Measurements from ENCODE around the gene IL17D. TPM values are rescaled to one million over a fixed set of nuclear protein-coding genes. Genes with fewer than 3 reads are reported as not detected.

Gene IL17D
- total and polyA plus RNA-seq, 2 experiments from 2014 or later: 1.6 to 2.3 TPM

DNA sequence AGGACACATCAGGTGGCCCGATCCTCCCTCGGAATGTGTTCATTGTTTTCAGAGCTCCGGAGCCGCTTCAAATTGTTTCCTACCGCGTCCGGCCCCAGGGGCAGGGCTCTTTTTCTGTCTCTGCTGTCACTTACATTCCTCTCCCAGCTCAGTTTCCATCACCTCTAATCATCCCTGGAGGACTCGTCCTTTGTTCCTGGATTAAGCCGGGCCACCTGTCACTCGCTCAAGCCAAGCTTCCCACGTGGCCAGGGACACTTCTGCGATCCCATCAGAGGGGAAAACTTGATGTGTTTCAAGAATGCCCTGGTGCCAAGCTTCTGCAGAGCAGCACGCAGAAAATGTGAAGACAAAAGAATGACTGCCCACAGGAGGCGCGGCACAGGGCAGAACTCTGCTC lies 13.5 kb downstream of the IL17D start:
- no peaks in the 10 kb centered on the region for H4K20me1 ChIP-seq (replicated peaks; ENCODE audit: insufficient read depth)
- Mint-ChIP-seq H3K27me3 (ENCODE audit: insufficient read depth, low read depth, poor library complexity) (peaks cover 12% of the 10 kb centered on the region), H3K9me3 (no peaks in the 10 kb centered on the region), H3K4me1 (peaks cover 15% of the 10 kb centered on the region; the same call in 2 of the 3 replicates), H3K4me3 (no peak overlapping the region), H3K36me3 (ENCODE audit: low read depth) (no peaks in the 10 kb centered on the region), H3K27ac (no peak overlapping the region)
- H3K4me2 ChIP-seq: no peak overlapping the region
- H3K79me2 ChIP-seq (replicated peaks; ENCODE audit: insufficient read depth): no peaks in the 10 kb centered on the region
- H3K27me3 ChIP-seq (ENCODE audit: insufficient read depth): peaks cover 19% of the 10 kb centered on the region
- H3K36me3 ChIP-seq (ENCODE audit: insufficient read depth): no peaks in the 10 kb centered on the region
- ATAC-seq: no peak
- H3K9me2 ChIP-seq (ENCODE audit: insufficient read depth): no peaks in the 10 kb centered on the region
- no peaks in the 10 kb centered on the region for H3F3A ChIP-seq (replicated peaks; ENCODE audit: low read depth)
- peaks cover 11% of the 10 kb centered on the region for H3K4me1 ChIP-seq (ENCODE audit: insufficient read depth)
- no peak overlapping the region for H3K27ac ChIP-seq (ENCODE audit: low read depth)
- TF ChIP-seq ZNF114 (CRISPR knock-in tag; IDR thresholded peaks at IDR 0.05) (no peak), JUNB (IDR thresholded peaks at IDR 0.05; ENCODE audit: unreplicated experiment) (no peak), EZH2 (IDR thresholded peaks at IDR 0.05; ENCODE audit: low read depth, unreplicated experiment) (no peak), ZNF462 (CRISPR knock-in tag; IDR thresholded peaks at IDR 0.05) (no peak)
- TF ChIP-seq, protein P1, sequence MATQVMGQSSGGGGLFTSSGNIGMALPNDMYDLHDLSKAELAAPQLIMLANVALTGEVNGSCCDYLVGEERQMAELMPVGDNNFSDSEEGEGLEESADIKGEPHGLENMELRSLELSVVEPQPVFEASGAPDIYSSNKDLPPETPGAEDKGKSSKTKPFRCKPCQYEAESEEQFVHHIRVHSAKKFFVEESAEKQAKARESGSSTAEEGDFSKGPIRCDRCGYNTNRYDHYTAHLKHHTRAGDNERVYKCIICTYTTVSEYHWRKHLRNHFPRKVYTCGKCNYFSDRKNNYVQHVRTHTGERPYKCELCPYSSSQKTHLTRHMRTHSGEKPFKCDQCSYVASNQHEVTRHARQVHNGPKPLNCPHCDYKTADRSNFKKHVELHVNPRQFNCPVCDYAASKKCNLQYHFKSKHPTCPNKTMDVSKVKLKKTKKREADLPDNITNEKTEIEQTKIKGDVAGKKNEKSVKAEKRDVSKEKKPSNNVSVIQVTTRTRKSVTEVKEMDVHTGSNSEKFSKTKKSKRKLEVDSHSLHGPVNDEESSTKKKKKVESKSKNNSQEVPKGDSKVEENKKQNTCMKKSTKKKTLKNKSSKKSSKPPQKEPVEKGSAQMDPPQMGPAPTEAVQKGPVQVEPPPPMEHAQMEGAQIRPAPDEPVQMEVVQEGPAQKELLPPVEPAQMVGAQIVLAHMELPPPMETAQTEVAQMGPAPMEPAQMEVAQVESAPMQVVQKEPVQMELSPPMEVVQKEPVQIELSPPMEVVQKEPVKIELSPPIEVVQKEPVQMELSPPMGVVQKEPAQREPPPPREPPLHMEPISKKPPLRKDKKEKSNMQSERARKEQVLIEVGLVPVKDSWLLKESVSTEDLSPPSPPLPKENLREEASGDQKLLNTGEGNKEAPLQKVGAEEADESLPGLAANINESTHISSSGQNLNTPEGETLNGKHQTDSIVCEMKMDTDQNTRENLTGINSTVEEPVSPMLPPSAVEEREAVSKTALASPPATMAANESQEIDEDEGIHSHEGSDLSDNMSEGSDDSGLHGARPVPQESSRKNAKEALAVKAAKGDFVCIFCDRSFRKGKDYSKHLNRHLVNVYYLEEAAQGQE (IDR thresholded peaks at IDR 0.05; ENCODE audit: unreplicated experiment): no peak
- TF ChIP-seq, protein P2, sequence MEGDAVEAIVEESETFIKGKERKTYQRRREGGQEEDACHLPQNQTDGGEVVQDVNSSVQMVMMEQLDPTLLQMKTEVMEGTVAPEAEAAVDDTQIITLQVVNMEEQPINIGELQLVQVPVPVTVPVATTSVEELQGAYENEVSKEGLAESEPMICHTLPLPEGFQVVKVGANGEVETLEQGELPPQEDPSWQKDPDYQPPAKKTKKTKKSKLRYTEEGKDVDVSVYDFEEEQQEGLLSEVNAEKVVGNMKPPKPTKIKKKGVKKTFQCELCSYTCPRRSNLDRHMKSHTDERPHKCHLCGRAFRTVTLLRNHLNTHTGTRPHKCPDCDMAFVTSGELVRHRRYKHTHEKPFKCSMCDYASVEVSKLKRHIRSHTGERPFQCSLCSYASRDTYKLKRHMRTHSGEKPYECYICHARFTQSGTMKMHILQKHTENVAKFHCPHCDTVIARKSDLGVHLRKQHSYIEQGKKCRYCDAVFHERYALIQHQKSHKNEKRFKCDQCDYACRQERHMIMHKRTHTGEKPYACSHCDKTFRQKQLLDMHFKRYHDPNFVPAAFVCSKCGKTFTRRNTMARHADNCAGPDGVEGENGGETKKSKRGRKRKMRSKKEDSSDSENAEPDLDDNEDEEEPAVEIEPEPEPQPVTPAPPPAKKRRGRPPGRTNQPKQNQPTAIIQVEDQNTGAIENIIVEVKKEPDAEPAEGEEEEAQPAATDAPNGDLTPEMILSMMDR (conservative IDR thresholded peaks at IDR 0.05; ENCODE audit: low read depth in 2 of 2): no peak
- H3K4me3 ChIP-seq: no peak overlapping the region
- DNase-seq (ENCODE audit: low spot score): peak; percentile 37
- H2AFZ ChIP-seq: peak overlapping the region; percentile 74; the same call in 1 of the 2 replicates

All from GM23338 (cell line).